Fibroblast of skin of left quadriceps (primary cell): Measurements from ENCODE around the gene KCNJ1.

ENCODE experiments used
- DNase-seq, 2 experiments: peaks; one replicate each; pipeline ENCODE4 v3.0.0-alpha.2; 2013; ENCODE audit warnings: low read depth in 2 of 2

KCNJ1 gene

GRCh38 chr11:128901653-128902514, 34.8 kb upstream of the KCNJ1 start:
- no peak for DNase-seq

DNA sequence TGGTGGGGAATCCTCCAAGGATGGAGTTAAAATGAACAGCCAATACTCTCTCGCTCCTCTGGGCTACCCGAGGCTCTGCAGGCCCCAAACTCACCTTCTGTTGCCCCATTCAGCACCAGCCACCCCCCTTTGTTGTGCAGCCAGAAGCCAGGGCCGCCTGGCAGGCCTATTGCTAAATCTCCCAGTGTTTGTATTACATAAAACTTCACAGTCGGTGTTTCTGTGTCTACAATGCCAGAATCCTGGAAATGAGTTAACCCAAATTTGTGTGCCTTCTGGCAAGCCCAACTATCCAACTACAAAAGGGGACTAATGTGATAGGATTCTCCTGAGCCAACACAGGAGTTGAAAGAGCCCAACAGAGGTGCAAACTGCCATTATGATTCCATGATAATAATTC, 33.4 kb upstream of the KCNJ1 start:
- no peak for DNase-seq

DNA sequence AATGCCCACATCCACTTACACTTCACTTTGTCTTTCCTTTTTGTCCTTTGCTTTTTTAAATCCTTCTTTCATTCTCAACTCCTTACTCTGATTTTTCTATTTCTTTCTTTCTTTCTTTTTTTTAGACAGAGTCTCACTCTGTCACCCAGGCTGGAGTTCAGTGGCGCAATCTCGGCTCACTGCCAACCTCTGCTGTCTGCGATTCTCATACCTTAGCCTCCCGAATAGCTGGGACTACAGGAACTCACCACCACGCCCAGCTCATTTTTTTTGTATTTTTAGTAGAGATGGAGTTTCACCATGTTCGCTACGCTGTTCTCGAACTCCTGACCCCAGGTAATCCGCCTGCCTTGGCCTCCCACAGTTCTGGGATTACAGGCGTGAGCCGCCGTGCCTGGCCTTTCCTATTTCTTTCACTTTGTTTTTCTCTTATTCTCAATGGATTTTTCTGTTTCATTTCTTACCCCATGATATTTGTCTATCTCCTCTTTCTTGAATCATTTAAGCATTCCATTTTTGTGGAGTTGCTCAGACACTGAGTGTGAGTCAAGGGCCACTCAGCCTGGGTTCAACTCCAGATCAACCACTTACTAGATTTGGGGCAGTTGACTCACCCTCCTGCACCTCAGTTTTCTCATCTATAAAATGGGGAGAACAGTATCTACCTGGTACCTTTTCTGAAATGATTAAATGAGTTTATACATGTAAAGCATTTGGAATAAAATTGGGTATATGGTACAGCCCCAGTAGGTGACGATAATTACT, 31.7 kb upstream of the KCNJ1 start:
- DNase-seq, result no peak

- DNase-seq, result no peak
Measured at GRCh38 chr11:128897826-128898225, 30.7 kb upstream of the KCNJ1 start.

GRCh38 chr11:128896356-128896755, 29.3 kb upstream of the KCNJ1 start:
- DNase-seq, result no peak

GRCh38 chr11:128895526-128895925, 28.4 kb upstream of the KCNJ1 start:
- DNase-seq, result no peak

DNA sequence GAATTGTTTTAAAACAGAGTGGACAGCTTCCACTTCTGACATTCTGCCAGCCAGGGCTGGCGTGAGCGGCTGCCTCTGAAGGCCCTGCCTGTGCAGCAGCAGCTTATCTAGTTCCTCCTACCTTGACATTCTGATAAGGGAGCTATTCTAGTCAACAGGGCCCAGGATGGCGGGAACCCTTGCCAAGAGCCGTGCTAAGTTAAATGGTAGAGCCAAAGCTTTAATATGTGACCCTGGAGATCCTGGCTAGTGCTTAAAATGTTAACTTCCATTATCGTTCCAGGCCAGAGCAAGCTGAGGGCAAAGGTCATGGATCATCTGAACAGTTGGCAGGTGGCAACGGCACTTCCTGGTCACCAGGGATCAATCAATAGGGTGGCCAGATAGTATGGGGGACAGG, 27.6 kb upstream of the KCNJ1 start:
- DNase-seq, result no peak

DNA sequence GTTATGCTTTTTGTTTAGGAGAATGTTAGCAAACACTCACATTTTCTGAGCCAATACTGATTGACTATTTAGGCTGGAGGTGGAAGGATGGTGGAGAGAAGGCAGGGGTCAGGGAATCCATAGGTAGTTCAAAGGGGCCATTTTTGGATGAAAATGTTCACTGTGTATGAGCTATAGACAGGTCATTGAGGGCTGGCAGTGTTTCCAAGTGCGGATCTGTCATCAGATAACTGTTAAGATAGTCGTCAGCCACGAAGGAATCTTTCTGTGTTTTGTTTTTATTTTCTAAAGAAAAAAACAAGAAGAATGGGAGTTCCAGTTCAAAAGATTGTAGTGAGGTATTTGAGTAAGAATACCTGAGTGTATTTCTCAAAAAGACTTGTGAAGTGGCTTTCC, 27.2 kb upstream of the KCNJ1 start:
- DNase-seq, result no peak

DNA sequence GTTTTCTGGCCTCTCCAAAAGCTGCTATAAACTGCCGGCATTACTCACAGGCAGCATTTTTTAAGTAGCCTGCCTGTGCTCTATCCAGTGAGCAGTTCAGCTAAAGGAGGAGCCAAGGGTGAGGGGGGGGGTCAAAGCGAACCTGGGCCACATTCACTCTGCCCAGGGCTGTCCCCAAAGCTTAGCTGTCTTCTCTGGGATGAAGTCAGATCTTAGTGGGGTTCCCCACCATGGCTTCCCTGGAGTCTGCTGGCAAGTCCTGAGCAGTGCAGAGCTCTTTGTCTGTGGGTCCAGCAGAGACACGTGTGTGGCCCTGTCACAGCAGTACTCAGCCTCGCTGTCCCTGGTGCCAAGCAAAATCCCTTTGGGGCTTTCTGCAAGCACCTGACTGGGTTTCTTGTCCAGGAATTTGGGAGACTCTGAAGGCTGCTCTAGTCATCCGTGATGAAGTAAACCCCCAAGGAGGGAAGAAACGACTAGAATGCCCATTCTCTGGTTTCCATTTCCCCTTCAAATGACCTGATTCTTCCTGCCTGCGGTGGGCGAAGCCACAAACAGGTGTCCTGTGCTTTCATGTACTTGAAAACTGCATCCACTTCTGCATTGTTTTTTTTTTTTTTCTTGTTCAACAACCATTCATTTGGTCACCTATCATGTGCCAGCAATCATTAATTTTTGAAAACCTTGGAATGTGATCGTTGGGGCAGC, 26.6 kb upstream of the KCNJ1 start:
- no peak for DNase-seq

DNA sequence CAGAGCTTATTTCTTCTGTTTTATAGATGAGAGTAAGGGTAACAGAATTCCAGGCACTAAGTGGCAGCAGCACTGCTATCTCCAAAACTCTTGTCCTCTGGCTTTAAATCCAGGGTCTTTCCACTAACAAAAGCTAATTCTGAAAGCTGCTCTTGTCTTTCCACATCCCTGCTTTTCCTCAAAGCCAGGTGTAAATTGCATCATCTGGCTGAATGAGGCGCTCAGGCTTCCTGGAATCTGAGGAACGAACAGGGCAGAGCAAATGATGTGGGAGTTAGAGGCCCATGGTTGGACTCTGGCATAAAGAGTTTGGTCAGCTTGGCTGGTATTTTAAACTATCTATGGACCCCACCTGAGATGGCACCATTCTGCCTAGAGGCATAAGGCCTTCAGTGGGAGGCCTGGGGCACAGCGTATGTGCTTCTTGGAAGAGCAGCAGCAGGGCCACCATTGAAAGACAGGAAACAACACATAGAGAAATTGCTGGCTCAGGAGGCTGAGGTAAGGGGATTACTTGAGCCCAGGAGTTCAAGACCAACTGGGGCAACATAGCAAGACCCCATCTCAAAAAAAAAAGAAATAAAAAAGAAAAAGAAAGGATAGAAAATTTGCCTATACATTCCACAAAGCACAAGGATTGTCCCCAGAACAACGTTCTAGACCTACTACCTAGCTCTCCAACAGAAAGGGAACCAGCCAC, 25.9 kb upstream of the KCNJ1 start:
- no peak for DNase-seq

DNA sequence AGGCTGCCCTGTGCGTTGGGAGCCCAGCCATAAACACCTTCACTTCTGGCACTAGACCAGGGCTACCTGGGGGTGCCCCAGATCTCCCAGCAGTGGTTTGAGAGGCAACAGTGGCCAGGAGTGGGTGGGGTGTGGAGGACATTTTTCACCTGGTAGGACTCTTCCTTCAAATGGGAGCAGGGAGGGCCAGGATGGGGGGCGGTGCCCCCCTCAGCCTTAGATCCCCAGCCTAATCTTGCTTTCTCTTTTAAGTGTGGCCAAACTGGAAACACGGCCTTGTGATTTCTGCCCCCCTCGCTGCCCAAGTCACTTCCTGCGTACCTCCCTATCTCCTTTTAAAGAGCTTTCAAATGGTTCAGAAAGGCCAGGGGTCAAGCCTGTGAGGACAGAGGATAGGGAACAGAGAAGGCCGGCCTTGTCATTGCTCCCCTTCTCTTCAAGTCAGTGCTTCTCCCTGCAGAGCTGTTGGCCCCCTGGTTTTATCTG, 24.9 kb upstream of the KCNJ1 start:
- no peak for DNase-seq

- DNase-seq, result no peak
Measured at GRCh38 chr11:128890543-128891368, 23.7 kb upstream of the KCNJ1 start, which contains the start of gene KCNJ5. TSS of gene KCNJ5 (plus strand) at chr11:128891356. CDS start at chr11:128911274, 19,918 bp downstream.

- DNase-seq, result no peak
Measured at GRCh38 chr11:128890216-128890542, 23.1 kb upstream of the KCNJ1 start.

DNA sequence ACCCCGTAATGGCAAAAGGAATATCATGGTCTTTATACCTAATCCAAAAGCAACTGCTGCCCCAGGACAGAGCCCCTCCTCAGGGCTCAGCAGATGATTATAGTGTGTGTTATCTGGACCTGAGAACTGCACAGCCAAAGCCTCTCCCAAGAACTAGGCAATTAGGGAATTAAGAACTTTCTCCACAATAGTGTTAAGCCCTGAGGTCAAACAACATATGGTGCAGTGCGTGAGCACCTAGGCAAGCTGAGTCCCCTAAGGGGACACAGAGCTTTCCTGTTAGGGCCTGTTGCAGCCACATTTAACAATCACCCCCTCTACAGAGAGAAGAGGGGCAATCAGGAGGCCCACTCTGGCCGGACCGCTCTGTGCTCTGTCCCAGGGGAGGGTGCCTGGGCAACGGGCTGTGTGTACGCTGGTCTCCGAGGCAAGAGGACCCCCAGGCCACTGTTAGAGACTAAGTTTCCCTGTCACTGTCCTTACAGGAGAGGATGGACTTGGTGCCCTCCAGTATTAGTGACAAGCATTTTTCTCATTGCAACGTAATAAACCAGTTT, 22.6 kb upstream of the KCNJ1 start:
- DNase-seq, result no peak

DNA sequence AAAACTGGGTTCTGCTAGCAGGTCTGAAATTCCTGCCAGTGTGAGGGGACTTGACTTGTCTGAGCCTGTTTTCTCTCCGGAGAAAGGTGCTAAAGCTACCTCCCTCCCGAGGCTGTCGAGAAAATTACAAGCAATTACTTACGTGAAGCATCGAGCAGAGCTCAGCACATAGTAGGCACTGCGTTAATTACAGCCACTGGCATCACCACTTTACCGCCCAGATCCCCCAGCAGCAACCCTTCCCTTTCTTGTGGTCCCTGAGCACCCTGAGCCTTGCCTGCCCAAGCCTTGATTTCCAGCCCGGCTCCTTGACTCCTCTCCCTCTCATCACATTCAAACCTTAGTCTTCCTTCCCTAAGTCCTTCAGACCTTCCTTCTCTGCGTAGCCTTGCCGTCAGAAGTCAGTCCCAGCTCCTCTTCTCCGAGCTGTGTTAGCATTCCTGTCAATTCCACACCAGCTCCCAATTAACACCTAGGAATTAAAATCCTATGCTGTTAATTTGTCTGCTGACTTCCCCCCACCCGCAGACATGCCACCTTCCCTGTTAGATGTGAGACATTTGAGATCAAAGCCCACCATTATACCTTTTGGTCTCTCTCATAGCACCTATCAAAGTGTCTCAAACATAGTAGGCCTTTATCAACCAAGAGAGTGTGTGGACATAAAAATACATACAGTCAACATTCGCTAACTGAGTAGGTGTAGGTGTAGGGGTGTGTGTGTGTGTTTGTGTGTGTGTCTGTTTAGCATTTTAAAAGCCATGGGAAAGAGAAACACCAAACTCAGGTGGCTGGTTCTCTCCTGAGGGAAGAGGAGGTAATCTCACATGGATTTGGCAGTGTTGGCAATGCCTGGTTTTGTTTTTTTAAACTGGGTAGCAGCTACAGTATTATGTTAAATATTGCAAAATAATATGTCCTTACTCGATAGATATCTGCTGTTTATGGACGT, 21.2 kb upstream of the KCNJ1 start:
- no peak for DNase-seq

GRCh38 chr11:128886406-128887124, 19.5 kb upstream of the KCNJ1 start:
- no peak for DNase-seq

- DNase-seq, result no peak
Measured at GRCh38 chr11:128884703-128885338, 17.7 kb upstream of the KCNJ1 start.

GRCh38 chr11:128884054-128884453, 17.0 kb upstream of the KCNJ1 start:
- no peak for DNase-seq
